ENCODE results near the gene PWWP2B. TPM values are rescaled to one million over a fixed set of nuclear protein-coding genes. Genes with fewer than 3 reads are reported as not detected.

Gene PWWP2B
- total and polyA plus RNA-seq, 9 of the 15 experiments (the other 6 are each of a cell fraction or from before 2014, with no cell fraction given): 0.07 to 9.2 (median 1.6) TPM; not detected in 1

- no peaks in the 10 kb centered on the region for H3K36me3 ChIP-seq (ENCODE audit: control insufficient read depth, insufficient read depth, low read length)
- 30% methylated on average over 7 of the region's 14 CpGs for WGBS (ENCODE audit: insufficient coverage, low coverage, missing lambda C conversion rate)
- intact Hi-C loops (cut with micrococcal nuclease): no loop called here
Measured at GRCh38 chr10:132374612-132375011, 22.4 kb upstream of the PWWP2B start.

More at GRCh38 chr10:132374612-132375011, 22.4 kb upstream of the PWWP2B start:
- Histone ChIP-seq H3K4me2 (ENCODE audit: insufficient read depth, low read length) (no peak overlapping the region), H2AFZ (ENCODE audit: low read depth, low read length) (no peak overlapping the region), H4K20me1 (replicated peaks; ENCODE audit: control insufficient read depth, insufficient read depth, low read length) (no peaks in the 10 kb centered on the region), H3K4me3 (no peak overlapping the region), H3K9me1 (ENCODE audit: control insufficient read depth, insufficient read depth, low read length) (no peaks in the 10 kb centered on the region), H3K9me3 (replicated peaks; ENCODE audit: control insufficient read depth, insufficient read depth, low read depth, low read length) (no peaks in the 10 kb centered on the region), H3K27ac (ENCODE audit: extremely low read depth, low read depth, low read length) (no peak overlapping the region), H3K79me2 (ENCODE audit: control insufficient read depth, insufficient read depth, low read length) (no peaks in the 10 kb centered on the region), H3K4me1 (replicated peaks in 1 of 2; ENCODE audit: control insufficient read depth in 2 of 2, insufficient read depth in 2 of 2, low read length in 2 of 2) (peaks cover 0 to 10% of the 10 kb centered on the region in 2 experiments; a peak in 2 of 5 replicates), H3K27me3 (ENCODE audit: control insufficient read depth in 2 of 2, insufficient read depth in 2 of 2, low read length in 2 of 2) (peaks cover 8 to 46% of the 10 kb centered on the region in 2 experiments; a peak in 3 of 5 replicates), H3K9ac (ENCODE audit: insufficient read depth in 1 of 2, low read depth in 2 of 2, low read length in 2 of 2) (no peak overlapping the region)
- no TSS peak for BruUV-seq (replicated peaks)
- ATAC-seq: no peak
- no peak for DNase-seq (ENCODE audit: extremely low read depth in 1 of 4, low spot score in 3 of 4)
- FAIRE-seq: no peak
- POLR2A ChIA-PET: no interaction called here
- in situ Hi-C loops (cut with MboI): no loop called here
- TF ChIP-seq RFX1 (IDR thresholded peaks at IDR 0.05) (no peak), ZNF280B (CRISPR knock-in tag; IDR thresholded peaks at IDR 0.05) (no peak), KDM5B (IDR thresholded peaks at IDR 0.05; ENCODE audit: insufficient replicate concordance, low read depth, low read length) (no peak), PURB (CRISPR knock-in tag; IDR thresholded peaks at IDR 0.05; ENCODE audit: low read depth) (no peak), BHLHE40 (IDR thresholded peaks at IDR 0.05; ENCODE audit: low read length) (no peak), ZNF324 (CRISPR knock-in tag; IDR thresholded peaks at IDR 0.05) (no peak), ZBTB17 (CRISPR knock-in tag; IDR thresholded peaks at IDR 0.05) (no peak), ARID1B (IDR thresholded peaks at IDR 0.05) (no peak), BACH1 (tag; IDR thresholded peaks at IDR 0.05) (no peak), ZNF165 (CRISPR knock-in tag; IDR thresholded peaks at IDR 0.05; ENCODE audit: borderline replicate concordance) (no peak), BRCA1 (IDR thresholded peaks at IDR 0.05) (no peak), BRCA1 (CRISPR knock-in tag; IDR thresholded peaks at IDR 0.05) (no peak), ZNF212 (CRISPR knock-in tag; IDR thresholded peaks at IDR 0.05) (no peak), ELF2 (CRISPR knock-in tag; IDR thresholded peaks at IDR 0.05) (no peak), SMAD1 (IDR thresholded peaks at IDR 0.05; ENCODE audit: low read depth, low read length, partially characterized antibody) (no peak), TAF15 (IDR thresholded peaks at IDR 0.05; ENCODE audit: low read depth, low read length) (no peak), CHD4 (IDR thresholded peaks at IDR 0.05; ENCODE audit: insufficient read depth, insufficient replicate concordance, low read depth, low read length, poor library complexity, severe bottlenecking) (no peak), STAT6 (CRISPR knock-in tag; IDR thresholded peaks at IDR 0.05) (no peak), TAF9B (IDR thresholded peaks at IDR 0.05; ENCODE audit: partially characterized antibody) (no peak), ELK1 (CRISPR knock-in tag; IDR thresholded peaks at IDR 0.05) (no peak)
- CTCF ChIA-PET (ENCODE audit: low intra/inter-chr PET ratio): no interaction called here

All from K562 (cell line).